ENCODE results near the gene HDHD5.

Gene HDHD5

GRCh38 chr22:17116572-17117330 is 42.3 kb downstream of the HDHD5 start (continued):
- TF ChIP-seq POU6F1 (CRISPR knock-in tag; IDR thresholded peaks at IDR 0.05; ENCODE audit: borderline replicate concordance, low read depth), result no peak
- no peak for TF ChIP-seq ISL1 (CRISPR knock-in tag; IDR thresholded peaks at IDR 0.05)
- TF ChIP-seq OSR1 (CRISPR knock-in tag; IDR thresholded peaks at IDR 0.05), result no peak
- TF ChIP-seq ESRRG (CRISPR knock-in tag; IDR thresholded peaks at IDR 0.05), result no peak
- no peak for TF ChIP-seq ARNTL (CRISPR knock-in tag; IDR thresholded peaks at IDR 0.05; ENCODE audit: borderline replicate concordance, low read depth)
- no peak for TF ChIP-seq ZC3H10 (CRISPR knock-in tag; IDR thresholded peaks at IDR 0.05)
- TF ChIP-seq ZNF565 (CRISPR knock-in tag; conservative IDR thresholded peaks at IDR 0.05; ENCODE audit: low read depth), result no peak
- no peak for TF ChIP-seq CSRNP3 (CRISPR knock-in tag; IDR thresholded peaks at IDR 0.05)

GRCh38 chr22:17115945-17116565 is 43.0 kb downstream of the HDHD5 start:
- TF ChIP-seq TSHZ2 (CRISPR knock-in tag; IDR thresholded peaks at IDR 0.05), result no peak
- no peak for TF ChIP-seq ZNF70 (CRISPR knock-in tag; IDR thresholded peaks at IDR 0.05)
- TF ChIP-seq ZNF8 (CRISPR knock-in tag; IDR thresholded peaks at IDR 0.05), result no peak
- TF ChIP-seq SNAI2 (CRISPR knock-in tag; IDR thresholded peaks at IDR 0.05), result no peak
- no peak for TF ChIP-seq BACH2 (CRISPR knock-in tag; IDR thresholded peaks at IDR 0.05; ENCODE audit: borderline replicate concordance)
- TF ChIP-seq ESRRG (CRISPR knock-in tag; IDR thresholded peaks at IDR 0.05), result no peak
- TF ChIP-seq RARB (CRISPR knock-in tag; IDR thresholded peaks at IDR 0.05), result no peak
- TF ChIP-seq ZC3H10 (CRISPR knock-in tag; IDR thresholded peaks at IDR 0.05), result no peak
- no peak for TF ChIP-seq PATZ1 (CRISPR knock-in tag; IDR thresholded peaks at IDR 0.05; ENCODE audit: borderline replicate concordance)
- TF ChIP-seq ZFP30 (CRISPR knock-in tag; IDR thresholded peaks at IDR 0.05), result no peak
- TF ChIP-seq PPARA (CRISPR knock-in tag; IDR thresholded peaks at IDR 0.05; ENCODE audit: borderline replicate concordance), result no peak
- TF ChIP-seq ZFP3 (CRISPR knock-in tag; IDR thresholded peaks at IDR 0.05), result no peak
- TF ChIP-seq TCF4 (CRISPR knock-in tag; IDR thresholded peaks at IDR 0.05; ENCODE audit: borderline replicate concordance), result no peak
- no peak for TF ChIP-seq OSR1 (CRISPR knock-in tag; IDR thresholded peaks at IDR 0.05)
- TF ChIP-seq ARNTL (CRISPR knock-in tag; IDR thresholded peaks at IDR 0.05; ENCODE audit: borderline replicate concordance, low read depth), result no peak
- TF ChIP-seq ZNF565 (CRISPR knock-in tag; conservative IDR thresholded peaks at IDR 0.05; ENCODE audit: low read depth), result no peak
- TF ChIP-seq POU6F1 (CRISPR knock-in tag; IDR thresholded peaks at IDR 0.05; ENCODE audit: borderline replicate concordance, low read depth), result no peak
- no peak for TF ChIP-seq CREB5 (CRISPR knock-in tag; IDR thresholded peaks at IDR 0.05; ENCODE audit: low read depth)
- no peak for TF ChIP-seq CSDC2 (CRISPR knock-in tag; IDR thresholded peaks at IDR 0.05)
- no peak for ATAC-seq
